ENCODE data around the gene SCD5.

DNA sequence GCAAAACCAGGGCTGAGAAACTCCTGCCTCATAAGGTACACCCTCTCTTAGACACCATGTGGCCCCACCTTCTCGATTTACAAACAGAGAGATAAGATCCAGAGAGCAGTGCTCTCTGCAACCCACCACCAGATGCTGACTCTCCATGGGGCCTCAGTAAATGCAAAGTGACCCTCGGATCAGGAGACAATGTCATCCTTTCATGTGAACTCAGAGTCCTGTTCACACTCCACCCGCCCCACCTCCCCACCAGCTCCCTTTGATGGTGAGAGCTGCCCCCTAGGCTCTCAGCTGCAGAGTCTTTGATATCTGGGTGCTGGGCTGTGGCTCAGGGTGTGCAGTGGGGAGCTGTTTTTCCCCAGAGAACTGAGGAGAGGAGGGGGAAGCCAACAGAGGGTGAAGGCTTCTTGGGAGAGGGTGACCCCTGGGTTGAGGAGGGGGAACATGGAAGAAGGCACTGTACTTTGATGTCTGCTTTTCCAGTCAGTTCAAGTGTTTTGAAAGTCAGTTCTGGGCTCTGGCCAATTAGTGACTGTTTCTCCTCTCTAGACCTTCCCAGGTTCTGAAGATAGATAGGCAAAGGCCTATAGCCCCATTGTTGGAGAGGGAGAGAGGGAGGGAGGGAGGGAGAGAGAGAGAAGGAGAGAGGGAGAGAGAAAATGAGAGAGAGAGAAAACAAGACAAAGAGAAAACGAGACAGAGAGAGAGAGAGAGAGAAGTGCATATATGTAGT lies 88.2 kb downstream of the SCD5 start:
- TF ChIP-seq, protein P1, sequence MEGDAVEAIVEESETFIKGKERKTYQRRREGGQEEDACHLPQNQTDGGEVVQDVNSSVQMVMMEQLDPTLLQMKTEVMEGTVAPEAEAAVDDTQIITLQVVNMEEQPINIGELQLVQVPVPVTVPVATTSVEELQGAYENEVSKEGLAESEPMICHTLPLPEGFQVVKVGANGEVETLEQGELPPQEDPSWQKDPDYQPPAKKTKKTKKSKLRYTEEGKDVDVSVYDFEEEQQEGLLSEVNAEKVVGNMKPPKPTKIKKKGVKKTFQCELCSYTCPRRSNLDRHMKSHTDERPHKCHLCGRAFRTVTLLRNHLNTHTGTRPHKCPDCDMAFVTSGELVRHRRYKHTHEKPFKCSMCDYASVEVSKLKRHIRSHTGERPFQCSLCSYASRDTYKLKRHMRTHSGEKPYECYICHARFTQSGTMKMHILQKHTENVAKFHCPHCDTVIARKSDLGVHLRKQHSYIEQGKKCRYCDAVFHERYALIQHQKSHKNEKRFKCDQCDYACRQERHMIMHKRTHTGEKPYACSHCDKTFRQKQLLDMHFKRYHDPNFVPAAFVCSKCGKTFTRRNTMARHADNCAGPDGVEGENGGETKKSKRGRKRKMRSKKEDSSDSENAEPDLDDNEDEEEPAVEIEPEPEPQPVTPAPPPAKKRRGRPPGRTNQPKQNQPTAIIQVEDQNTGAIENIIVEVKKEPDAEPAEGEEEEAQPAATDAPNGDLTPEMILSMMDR (IDR thresholded peaks at IDR 0.05): no peak
- TF ChIP-seq POLR2A (IDR thresholded peaks at IDR 0.05): no peak
